Femur (tissue), 1 donor: ENCODE data around the gene C17orf113.

Experiments
- DNase-seq: peaks from one replicate; pipeline ENCODE4 v3.0.0-alpha.2; 2017

C17orf113 gene

GRCh38 chr17:42050393-42051012 is at the start of gene C17orf113:
TSS of gene C17orf113 (minus strand) at chr17:42050601. CDS start at chr17:42043376, 7,225 bp downstream.
- DNase-seq = peak; percentile 70

GRCh38 chr17:42098730-42099399 is 48.5 kb upstream of the C17orf113 start:
- no peak for DNase-seq

- no peak for DNase-seq
Measured at GRCh38 chr17:42097691-42098631, 47.6 kb upstream of the C17orf113 start, which contains the start of gene ZNF385C. TSS of gene ZNF385C (minus strand) at chr17:42098473. CDS start at chr17:42063056, 35,417 bp downstream.

- no peak for DNase-seq
Measured at GRCh38 chr17:42096360-42097111, 46.1 kb upstream of the C17orf113 start.

GRCh38 chr17:42094375-42095069 is 44.1 kb upstream of the C17orf113 start:
- no peak for DNase-seq

GRCh38 chr17:42092939-42093338 is 42.5 kb upstream of the C17orf113 start:
- no peak for DNase-seq

- no peak for DNase-seq
Measured at GRCh38 chr17:42090964-42091790, 40.8 kb upstream of the C17orf113 start.

- no peak for DNase-seq
Measured at GRCh38 chr17:42088736-42089135, 38.3 kb upstream of the C17orf113 start.

GRCh38 chr17:42087736-42088705 is 37.6 kb upstream of the C17orf113 start:
- DNase-seq = peak; percentile 72

- no peak for DNase-seq
Measured at GRCh38 chr17:42087042-42087701, 36.8 kb upstream of the C17orf113 start.

GRCh38 chr17:42081516-42082129 is 31.2 kb upstream of the C17orf113 start:
- no peak for DNase-seq

GRCh38 chr17:42079541-42079940 is 29.1 kb upstream of the C17orf113 start:
- no peak for DNase-seq

- DNase-seq = no peak
Measured at GRCh38 chr17:42078396-42079043, 28.1 kb upstream of the C17orf113 start.

- DNase-seq = no peak
Measured at GRCh38 chr17:42077755-42078154, 27.4 kb upstream of the C17orf113 start.

- no peak for DNase-seq
Measured at GRCh38 chr17:42076797-42077559, 26.6 kb upstream of the C17orf113 start.

- no peak for DNase-seq
Measured at GRCh38 chr17:42075789-42076188, 25.4 kb upstream of the C17orf113 start.
